Loucy (cell line): ENCODE data around the gene ARHGAP42.

Experiments used
- CTCF ChIP-seq: fragments of 200-600 bp; sonication (generic); conservative IDR thresholded peaks from 2 replicates; pipeline ENCODE4 v1.5.1; 2014; ENCODE audit warnings: mild to moderate bottlenecking, antibody characterized with exemption, low read length
- EZH2phosphoT487 ChIP-seq: fragments of 200-600 bp; IDR thresholded peaks from 2 replicates; pipeline ENCODE4 v1.6.1; 2018; ENCODE audit warnings: antibody characterized with exemption, mild to moderate bottlenecking, moderate library complexity, borderline replicate concordance

GRCh38 chr11:100940111-100940510, 253.0 kb downstream of the ARHGAP42 start:
- TF ChIP-seq CTCF (no peak), EZH2phosphoT487 (no peak)
